T-helper 2 cell treated with Interferon-gamma antibody and Interleukin-4, amounts not matched to agents 5 μg/mL and 100 μg/mL, for 36 hours (primary cell): ENCODE data around the gene ANKRD34C.
"Not testable (repeated sequence)": the region's sequence is repeated elsewhere in the genome, so short reads cannot be mapped to it uniquely, and the experiment has no call there.

Experiments
- DNase-seq: peaks from one replicate; pipeline ENCODE4 v3.0.0; 2021; ENCODE audit warnings: low spot score
- H3K27ac Mint-ChIP-seq: one replicate; pipeline ENCODE4 v1.8.0; 2021; ENCODE audit warnings: mild to moderate bottlenecking, mixed read lengths
- H3K27me3 Mint-ChIP-seq: one replicate; pipeline ENCODE4 v1.8.0; 2021; ENCODE audit warnings: low read depth, mixed read lengths
- H3K36me3 Mint-ChIP-seq: one replicate; pipeline ENCODE4 v1.8.0; 2021; ENCODE audit warnings: low read depth, mixed read lengths
- H3K4me1 Mint-ChIP-seq: one replicate; pipeline ENCODE4 v1.8.0; 2021; ENCODE audit warnings: low read depth, mixed read lengths
- H3K4me3 Mint-ChIP-seq: one replicate; pipeline ENCODE4 v1.8.0; 2022; ENCODE audit warnings: mild to moderate bottlenecking, moderate library complexity, mixed read lengths
- H3K9me3 Mint-ChIP-seq: one replicate; pipeline ENCODE4 v1.8.0; 2021; ENCODE audit warnings: mixed read lengths

Gene ANKRD34C

GRCh38 chr15:79319973-79320372 is 37.5 kb downstream of the ANKRD34C start:
- H3K27me3 Mint-ChIP-seq, DNase-seq, H3K9me3 Mint-ChIP-seq, H3K4me3 Mint-ChIP-seq, H3K27ac Mint-ChIP-seq: not testable (repeated sequence)
- Mint-ChIP-seq H3K4me1 (peaks cover 16% of the 10 kb centered on the region), H3K36me3 (peaks cover 66% of the 10 kb centered on the region)

GRCh38 chr15:79321876-79322275 is 39.4 kb downstream of the ANKRD34C start:
- Mint-ChIP-seq H3K4me1 (peaks cover 14% of the 10 kb centered on the region), H3K27me3 (no peaks in the 10 kb centered on the region), H3K9me3 (no peaks in the 10 kb centered on the region), H3K27ac (no peak overlapping the region), H3K4me3 (no peak overlapping the region), H3K36me3 (peaks cover 60% of the 10 kb centered on the region)
- no peak for DNase-seq

- H3K36me3 Mint-ChIP-seq: peaks cover 57% of the 10 kb centered on the region
Measured at GRCh38 chr15:79322306-79322705, 39.8 kb downstream of the ANKRD34C start.

GRCh38 chr15:79322945-79323344 is 40.4 kb downstream of the ANKRD34C start:
- H3K4me3 Mint-ChIP-seq: no peak overlapping the region
- H3K36me3 Mint-ChIP-seq: peaks cover 53% of the 10 kb centered on the region
- no peak overlapping the region for H3K27ac Mint-ChIP-seq
- peaks cover 10% of the 10 kb centered on the region for H3K4me1 Mint-ChIP-seq
- H3K9me3 Mint-ChIP-seq: no peaks in the 10 kb centered on the region
- DNase-seq: no peak
- H3K27me3 Mint-ChIP-seq: no peaks in the 10 kb centered on the region

More at GRCh38 chr15:79322306-79322705, 39.8 kb downstream of the ANKRD34C start:
- DNase-seq: no peak
- Mint-ChIP-seq H3K9me3 (no peaks in the 10 kb centered on the region), H3K4me1 (peaks cover 11% of the 10 kb centered on the region), H3K4me3 (no peak overlapping the region), H3K27me3 (no peaks in the 10 kb centered on the region), H3K27ac (no peak overlapping the region)

- Mint-ChIP-seq H3K4me1 (peaks cover 6% of the 10 kb centered on the region), H3K9me3 (no peaks in the 10 kb centered on the region), H3K27ac (no peak overlapping the region), H3K36me3 (peaks cover 19% of the 10 kb centered on the region), H3K27me3 (no peaks in the 10 kb centered on the region), H3K4me3 (no peak overlapping the region)
- no peak for DNase-seq
Measured at GRCh38 chr15:79329171-79329611, 46.7 kb downstream of the ANKRD34C start.
